Heart left ventricle (tissue), 13 donors: ENCODE results near the gene SLC24A5.

Experiments used
- CTCF ChIP-seq, 12 donors: fragments of 200-600 bp; sonication (generic) in 4 of 12; IDR thresholded peaks; one replicate each; pipeline versions ENCODE4 v1.5.0 to v1.8.0; 2018 to 2022; ENCODE audit warnings: antibody characterized with exemption in 12 of 12, mild to moderate bottlenecking in 5 of 12
- POLR2A ChIP-seq, 2 donors: fragments of 450-650 bp; IDR thresholded peaks; one replicate each; pipeline ENCODE4 v1.6.1; 2017; ENCODE audit warnings: antibody characterized with exemption in 2 of 2, mild to moderate bottlenecking in 2 of 2, moderate library complexity in 2 of 2
- donor health status: ischemic (EF 13 %, LVEDD 7.1; RV severe dilation, severe dysfunction).
- donor health status: DM: no; HTN: yes; CAD: no.
- donor health status: DM: no; HTN: no; CAD: no.
- donor health status: ischemic (EF 25% LVEDD 6.9; RV normal size, moderate dysfunction).
- donor health status: ischemic (EF 25% LVEDD 5.7; RV mildly dilated, moderate dysfunction).
- donor health status: ischemic (EF 35%, LVEDD 5.7; RV mildly dilated, moderate dysfunction).
- donor health status: nonischemic (EF 11% LVEDD 7.7; RV severe dilation, severe dysfunction).
- donor health status: DM: yes; HTN: yes; CAD: no.
- donor health status: PGD.
- donor health status: ischemic (EF 29% LVEDD 5.4; RV normal size, mild dysfunction).
- donor health status: nonischemic (EF 23%, LVEDD 6.1; RV moderate dilation, normal function).

DNA sequence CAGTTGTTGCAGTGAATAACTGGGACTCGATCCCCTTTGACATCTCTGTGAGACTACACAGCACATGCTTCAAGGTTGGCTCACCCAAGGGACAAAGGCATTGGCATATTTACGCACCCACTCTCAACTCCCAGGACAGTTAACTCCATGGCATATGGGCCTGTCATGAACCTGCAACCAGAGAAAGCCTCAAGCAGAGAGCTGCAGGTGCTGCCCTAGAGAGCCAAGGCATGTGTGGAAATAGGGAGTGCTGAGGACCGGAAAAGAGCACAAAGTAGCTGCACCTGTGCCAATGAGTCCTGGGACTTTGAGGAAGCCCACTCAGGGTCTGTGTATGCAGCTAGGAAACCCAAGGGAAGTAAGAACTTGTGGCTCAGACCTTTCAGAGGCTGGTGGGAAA is 32.9 kb upstream of the SLC24A5 start:
- TF ChIP-seq CTCF (IDR thresholded peaks at IDR 0.05) (no peak), POLR2A (IDR thresholded peaks at IDR 0.05) (no peak)
